Tibial artery (tissue), 4 donors: ENCODE data around the gene WNK1.

ENCODE experiments used
- DNase-seq, 2 donors: peaks; one replicate each; pipeline ENCODE4 v3.0.0-alpha.2; 2019
- H3K27ac ChIP-seq, 2 donors: fragments of 200-600 bp; sonication (generic) in 1 of 2; 1 replicate in 1 of 2; 2 replicates in 1 of 2; pipeline ENCODE4 v1.5.1; 2018 to 2019; ENCODE audit warnings: mild to moderate bottlenecking in 1 of 2
- H3K27me3 ChIP-seq, 2 donors: fragments of 200-600 bp; sonication (generic) in 1 of 2; one replicate each; pipeline versions ENCODE4 v1.5.1 to v1.6.0; 2016 to 2019
- H3K36me3 ChIP-seq, 3 donors: fragments of 200-600 bp; sonication (generic) in 2 of 3; one replicate each; pipeline ENCODE4 v1.5.1; 2016 to 2019; ENCODE audit warnings: mild to moderate bottlenecking in 2 of 3
- H3K4me1 ChIP-seq, 4 donors: fragments of 200-600 bp; sonication (generic) in 2 of 4; 1 replicate in 3 of 4; 2 replicates in 1 of 4; pipeline ENCODE4 v1.5.1; 2016 to 2019
- H3K4me3 ChIP-seq, 2 donors: fragments of 200-600 bp; sonication (generic) in 1 of 2; 1 replicate in 1 of 2; 2 replicates in 1 of 2; pipeline ENCODE4 v1.5.1; 2018 to 2019; ENCODE audit warnings: mild to moderate bottlenecking in 2 of 2
- H3K9me3 ChIP-seq, 3 donors: fragments of 200-600 bp; sonication (generic) in 1 of 3; one replicate each; pipeline ENCODE4 v1.5.1; 2016 to 2019
- CTCF ChIP-seq, 2 experiments: fragments of 200-600 bp in 1 of 2; fragments of 450-650 bp in 1 of 2; IDR thresholded peaks; one replicate each; pipeline ENCODE4 v1.5.1; 2017 to 2019; ENCODE audit warnings: antibody characterized with exemption in 2 of 2, mild to moderate bottlenecking in 1 of 2, moderate library complexity in 1 of 2
- intact Hi-C: fragments of 100-400 bp; cut with DNase I; formaldehyde crosslinking; loops from one replicate; pipeline ENCODE4 v1.15.0; 2023; ENCODE audit warnings: low total_unique reads

The WNK1 gene

GRCh38 chr12:795305-795704 is 42.9 kb downstream of the WNK1 start:
- H3K36me3 ChIP-seq = no peaks in the 10 kb centered on the region
- intact Hi-C loops = no loop called here
- H3K4me3 ChIP-seq = no peak overlapping the region
- no peaks in the 10 kb centered on the region for H3K9me3 ChIP-seq
- no peak overlapping the region for H3K27ac ChIP-seq
- TF ChIP-seq CTCF (IDR thresholded peaks at IDR 0.05) = no peak
- DNase-seq = no peak
- H3K27me3 ChIP-seq = no peaks in the 10 kb centered on the region
- peaks cover 0 to 42% (median 7%) of the 10 kb centered on the region in 4 donors for H3K4me1 ChIP-seq

- no peaks in the 10 kb centered on the region for H3K36me3 ChIP-seq
- H3K27me3 ChIP-seq = no peaks in the 10 kb centered on the region
- no peaks in the 10 kb centered on the region for H3K9me3 ChIP-seq
- H3K4me1 ChIP-seq = peaks cover 0 to 38% (median 5%) of the 10 kb centered on the region in 4 donors
- H3K27ac ChIP-seq = no peak overlapping the region
- no peak for TF ChIP-seq CTCF (IDR thresholded peaks at IDR 0.05)
- intact Hi-C loops = no loop called here
- DNase-seq = no peak
- H3K4me3 ChIP-seq = no peak overlapping the region
Observed at GRCh38 chr12:800401-800800, 48.0 kb downstream of the WNK1 start.

GRCh38 chr12:802242-803120 is 50.1 kb downstream of the WNK1 start:
- no peaks in the 10 kb centered on the region for H3K9me3 ChIP-seq
- intact Hi-C loops = no loop called here
- H3K36me3 ChIP-seq = no peaks in the 10 kb centered on the region
- no peak overlapping the region for H3K27ac ChIP-seq
- H3K4me3 ChIP-seq = no peak overlapping the region
- H3K27me3 ChIP-seq = no peaks in the 10 kb centered on the region
- DNase-seq = no peak
- no peak for TF ChIP-seq CTCF (IDR thresholded peaks at IDR 0.05)
- peaks cover 0 to 50% (median 10%) of the 10 kb centered on the region in 4 donors for H3K4me1 ChIP-seq

GRCh38 chr12:805022-805632 is 52.7 kb downstream of the WNK1 start:
- intact Hi-C loops = no loop called here
- Histone ChIP-seq H3K4me1 (peaks cover 0 to 51% (median 15%) of the 10 kb centered on the region in 4 donors), H3K9me3 (no peaks in the 10 kb centered on the region), H3K36me3 (no peaks in the 10 kb centered on the region), H3K27me3 (no peaks in the 10 kb centered on the region), H3K27ac (peak overlapping the region; percentile 33 to 36), H3K4me3 (no peak overlapping the region)
- TF ChIP-seq CTCF (IDR thresholded peaks at IDR 0.05) = no peak
- DNase-seq = no peak

GRCh38 chr12:806200-806791 is 53.9 kb downstream of the WNK1 start:
- no peak for TF ChIP-seq CTCF (IDR thresholded peaks at IDR 0.05)
- intact Hi-C loops = no loop called here
- no peaks in the 10 kb centered on the region for H3K9me3 ChIP-seq
- no peaks in the 10 kb centered on the region for H3K36me3 ChIP-seq
- peaks cover 0 to 59% (median 18%) of the 10 kb centered on the region in 4 donors for H3K4me1 ChIP-seq
- H3K27ac ChIP-seq = peak overlapping the region; percentile 33 to 36
- no peak overlapping the region for H3K4me3 ChIP-seq
- no peaks in the 10 kb centered on the region for H3K27me3 ChIP-seq
- DNase-seq = no peak
